Fibroblast of peridontal ligament (primary cell): ENCODE results near the gene RAB3A.

Source experiments
- DNase-seq: peaks from one replicate; pipeline ENCODE4 v3.0.0-alpha.2; 2010; ENCODE audit errors: extremely low read depth

RAB3A gene, protein sequence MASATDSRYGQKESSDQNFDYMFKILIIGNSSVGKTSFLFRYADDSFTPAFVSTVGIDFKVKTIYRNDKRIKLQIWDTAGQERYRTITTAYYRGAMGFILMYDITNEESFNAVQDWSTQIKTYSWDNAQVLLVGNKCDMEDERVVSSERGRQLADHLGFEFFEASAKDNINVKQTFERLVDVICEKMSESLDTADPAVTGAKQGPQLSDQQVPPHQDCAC

GRCh38 chr19:18203863-18204393 lies at the start of gene RAB3A:
Gene RAB3A, minus strand, starts transcription at chr19:18204042. Its CDS starts 1,302 bp downstream, at chr19:18202740.
- peak; percentile 100 for DNase-seq

DNA sequence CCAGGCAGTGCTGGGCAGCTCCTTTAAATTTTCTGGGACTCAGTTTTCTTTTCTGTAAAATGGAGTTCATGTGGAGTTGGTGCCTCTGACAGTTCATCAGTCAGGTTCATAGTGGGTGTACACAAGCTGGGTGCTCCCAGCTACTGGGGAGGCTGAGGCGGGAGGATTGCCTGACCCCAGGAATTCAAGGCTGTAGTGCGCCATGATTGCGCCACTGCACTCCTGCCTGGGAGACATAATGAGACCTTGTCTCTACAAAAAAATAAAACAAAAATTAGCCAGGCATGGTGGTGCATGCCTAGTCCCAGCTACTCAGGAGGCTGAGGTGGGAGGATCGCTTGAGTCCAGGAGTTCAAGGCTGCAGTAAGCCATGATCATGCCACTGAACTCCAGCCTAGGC lies 49.3 kb upstream of the RAB3A start:
- no peak for DNase-seq

GRCh38 chr19:18252370-18252717 lies 48.5 kb upstream of the RAB3A start:
- DNase-seq, result no peak

- DNase-seq, result peak; percentile 66
Measured at GRCh38 chr19:18251587-18252369, 47.9 kb upstream of the RAB3A start.

- no peak for DNase-seq
Measured at GRCh38 chr19:18249834-18250233, 46.0 kb upstream of the RAB3A start.

- DNase-seq, result no peak
Measured at GRCh38 chr19:18245297-18245696, 41.5 kb upstream of the RAB3A start.

- DNase-seq, result no peak
Measured at GRCh38 chr19:18239303-18239702, 35.5 kb upstream of the RAB3A start.

DNA sequence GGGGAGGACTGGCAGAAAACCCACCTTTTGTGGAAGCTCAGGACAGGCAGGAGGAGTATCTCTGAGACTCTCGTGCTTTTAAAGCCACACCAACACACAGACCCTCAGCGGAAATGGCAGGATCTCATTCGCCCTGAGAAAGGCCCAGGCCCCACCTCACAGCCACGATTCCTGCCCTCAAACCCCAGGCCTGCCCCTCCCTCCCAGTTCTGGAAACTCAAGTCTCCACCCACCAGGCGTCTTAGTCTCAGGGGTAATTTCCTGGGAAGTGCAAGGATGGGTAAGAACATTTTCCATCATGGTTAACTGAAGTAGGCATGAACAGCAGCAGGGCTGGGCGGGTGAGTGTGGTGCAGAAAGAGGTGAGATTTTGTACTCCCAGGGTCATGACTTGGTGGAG lies 30.4 kb upstream of the RAB3A start:
- DNase-seq, result no peak

GRCh38 chr19:18233224-18233825 lies 29.5 kb upstream of the RAB3A start:
- peak; percentile 15 for DNase-seq

DNA sequence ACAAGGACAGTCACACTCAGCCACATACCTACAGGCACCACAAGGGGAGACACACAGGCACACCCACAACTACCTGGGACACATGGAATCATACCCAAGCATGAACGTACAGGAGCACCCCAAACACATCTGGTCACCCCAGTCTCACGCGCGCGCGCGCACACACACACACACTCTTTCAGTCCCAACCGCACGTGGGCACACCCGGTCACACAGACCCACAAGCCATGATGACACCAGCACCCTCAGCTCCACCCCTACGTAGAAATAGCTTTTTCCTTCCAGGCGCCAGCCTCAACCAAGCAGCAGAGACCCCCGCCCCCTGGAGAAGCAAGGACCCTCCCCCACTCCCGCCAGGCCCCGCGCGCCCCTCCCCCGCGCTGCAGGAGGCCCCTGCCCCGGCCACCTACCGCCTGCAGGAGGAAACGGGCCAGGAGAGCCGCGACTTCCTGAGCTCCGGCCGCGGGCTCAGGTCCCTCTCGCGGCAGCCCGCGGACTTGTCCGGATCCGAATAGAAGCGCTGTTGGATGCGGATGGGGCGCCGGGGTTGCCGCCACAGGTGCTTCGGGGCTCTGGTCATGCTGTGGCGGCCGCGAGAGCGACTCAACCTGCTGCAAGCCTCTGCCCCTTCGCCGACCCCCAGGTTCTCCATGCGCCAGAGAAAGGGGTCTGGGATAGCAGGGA lies 28.8 kb upstream of the RAB3A start:
- DNase-seq, result no peak

DNA sequence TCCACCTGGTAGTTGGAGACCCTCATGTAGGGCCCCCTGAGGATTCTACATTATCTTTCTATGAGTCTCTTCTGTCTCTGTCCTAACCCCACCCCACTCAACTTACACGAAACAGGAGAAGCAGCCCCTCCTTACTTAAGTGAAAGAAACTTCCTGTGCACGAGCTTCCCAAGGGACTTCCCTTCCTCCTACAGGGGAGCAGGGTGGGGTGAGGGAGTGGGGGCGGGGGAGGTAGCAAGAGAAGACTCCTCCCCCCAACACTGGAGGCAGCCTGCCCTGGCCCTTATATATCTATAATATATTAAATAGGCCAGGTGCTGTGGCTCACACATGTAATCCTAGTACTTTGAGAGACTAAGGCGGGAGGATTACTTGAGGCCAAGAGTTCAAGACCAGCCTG lies 27.9 kb upstream of the RAB3A start:
- no peak for DNase-seq

- DNase-seq, result no peak
Measured at GRCh38 chr19:18230941-18231734, 27.3 kb upstream of the RAB3A start.

DNA sequence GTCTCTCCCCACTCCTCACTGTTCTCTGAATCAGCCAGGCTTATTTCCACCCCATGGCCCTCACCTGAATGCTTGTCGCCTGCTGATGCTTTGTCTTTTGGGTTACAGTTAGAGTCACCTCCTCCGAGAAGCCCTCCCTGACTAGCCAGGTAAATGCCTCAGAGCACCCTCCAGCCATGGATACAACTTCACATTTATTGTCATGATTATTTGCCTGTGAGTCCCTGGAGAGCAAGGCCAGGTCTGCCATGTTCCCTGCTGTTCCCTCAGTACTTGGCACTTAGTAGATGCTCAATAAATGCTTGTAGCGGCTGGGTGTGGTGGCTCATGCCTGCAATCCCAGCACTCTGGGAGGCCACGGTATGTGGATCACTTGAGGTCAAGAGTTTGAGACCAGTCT lies 26.1 kb upstream of the RAB3A start:
- DNase-seq, result no peak

GRCh38 chr19:18229474-18229873 lies 25.6 kb upstream of the RAB3A start:
- no peak for DNase-seq

GRCh38 chr19:18227781-18228271 lies 24.0 kb upstream of the RAB3A start:
- no peak for DNase-seq

- DNase-seq, result no peak
Measured at GRCh38 chr19:18226956-18227780, 23.3 kb upstream of the RAB3A start.

DNA sequence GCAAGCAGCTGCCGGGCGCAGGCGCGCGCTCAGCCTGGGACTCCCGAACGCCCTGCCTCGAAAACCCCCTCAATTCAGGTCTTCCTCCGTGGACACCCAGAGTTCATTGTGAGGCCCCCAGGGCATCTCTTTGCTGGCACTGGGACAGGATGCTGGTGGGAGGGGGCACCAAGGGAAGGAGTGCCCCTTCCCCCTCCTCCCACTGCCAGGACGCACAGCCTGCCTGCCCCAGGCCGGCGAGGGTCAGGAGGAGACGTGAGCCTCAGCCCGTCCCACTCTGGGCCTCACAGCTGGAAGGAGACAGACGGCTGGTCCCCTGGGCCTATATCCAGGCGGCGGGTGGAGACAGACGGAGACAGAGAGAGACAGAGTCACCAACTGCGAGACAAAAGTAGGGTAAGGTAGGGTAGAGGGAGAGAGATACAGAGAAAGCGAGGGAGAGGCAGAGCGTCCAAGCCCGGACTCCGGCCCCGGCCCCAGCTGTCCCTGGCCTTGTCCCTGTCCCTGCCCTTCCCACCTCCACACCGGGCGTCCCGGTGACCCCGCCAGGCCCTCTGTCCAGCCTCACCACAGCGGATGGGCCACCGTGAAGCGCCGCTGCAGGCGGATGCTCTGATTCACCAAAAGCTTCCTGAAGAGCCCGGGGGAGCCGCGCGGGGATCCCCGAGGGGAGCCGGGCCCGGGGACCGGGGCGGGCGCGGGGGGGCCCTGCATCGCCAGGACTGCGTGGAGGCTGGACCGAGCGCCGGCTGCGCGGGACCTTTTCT lies 22.0 kb upstream of the RAB3A start, which contains the start of gene PDE4C:
Gene PDE4C (minus strand): TSS at position 737 of the 767 bp plus-strand sequence. CDS start 23 bp downstream, at position 714.
- no peak for DNase-seq

DNA sequence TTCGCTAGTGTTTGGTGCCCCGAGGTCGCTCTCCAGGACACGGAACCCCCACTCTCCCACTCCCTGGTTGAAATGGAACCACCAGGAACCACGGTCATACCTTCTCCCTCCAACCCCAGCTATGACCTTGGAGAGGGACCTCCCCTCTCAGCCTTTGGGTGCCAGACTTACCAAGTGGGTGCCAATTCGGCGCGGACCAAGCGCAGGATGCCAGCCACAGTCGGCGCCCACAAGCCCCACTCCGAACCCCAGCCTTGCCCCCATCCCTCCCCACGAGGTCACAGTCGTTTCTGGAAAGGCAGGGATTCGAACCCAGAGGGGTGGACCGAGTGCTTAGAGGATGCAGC lies 21.5 kb upstream of the RAB3A start:
- no peak for DNase-seq

GRCh38 chr19:18224525-18225354 lies 20.9 kb upstream of the RAB3A start:
- peak; percentile 99 for DNase-seq
